Mononuclear cell (primary cell): ENCODE measurements around the gene ERBB4. TPM values are rescaled to one million over a fixed set of nuclear protein-coding genes. Genes with fewer than 3 reads are reported as not detected.

Experiments
- H3K27me3 ChIP-seq: 2 replicates; pipeline ENCODE4 v1.6.0; 2011; ENCODE audit warnings: low read length, control low read depth; ENCODE audit not compliant: insufficient read depth
- H3K4me1 ChIP-seq: 2 replicates; pipeline ENCODE4 v1.5.1; 2011; ENCODE audit warnings: mild to moderate bottlenecking, low read length, control low read depth; ENCODE audit not compliant: insufficient read depth
- H3K4me3 ChIP-seq: 2 replicates; pipeline ENCODE4 v1.5.1; 2011; ENCODE audit warnings: mild to moderate bottlenecking, low read length, moderate library complexity
- H3K9me3 ChIP-seq: 2 replicates; pipeline ENCODE4 v1.5.1; 2011; ENCODE audit warnings: low read depth, mild to moderate bottlenecking, control low read depth, low read length
- total RNA-seq: library from RNA; depleted of rRNA; stranded (reverse); fragments of >200 nt; gene quantifications from one replicate; pipeline ENCODE4 v1.2.3, GENCODE V29; 2012

The ERBB4 gene
- total RNA-seq, 1 donor, result not detected

- no peaks in the 10 kb centered on the region for H3K4me1 ChIP-seq
- no peak overlapping the region for H3K4me3 ChIP-seq
- H3K9me3 ChIP-seq, result peaks cover 5% of the 10 kb centered on the region
- no peaks in the 10 kb centered on the region for H3K27me3 ChIP-seq
Measured at GRCh38 chr2:211347328-211347727, 1191.3 kb downstream of the ERBB4 start.

- Histone ChIP-seq H3K9me3 (peaks cover 5% of the 10 kb centered on the region), H3K27me3 (no peaks in the 10 kb centered on the region), H3K4me3 (no peak overlapping the region), H3K4me1 (no peaks in the 10 kb centered on the region)
Measured at GRCh38 chr2:211344289-211344688, 1194.3 kb downstream of the ERBB4 start.

GRCh38 chr2:211333377-211333776 is 1205.2 kb downstream of the ERBB4 start:
- no peaks in the 10 kb centered on the region for H3K4me1 ChIP-seq
- no peaks in the 10 kb centered on the region for H3K27me3 ChIP-seq
- H3K4me3 ChIP-seq, result no peak overlapping the region
- H3K9me3 ChIP-seq, result no peaks in the 10 kb centered on the region

GRCh38 chr2:211331736-211332135 is 1206.9 kb downstream of the ERBB4 start:
- H3K27me3 ChIP-seq, result no peaks in the 10 kb centered on the region
- H3K4me3 ChIP-seq, result no peak overlapping the region
- H3K4me1 ChIP-seq, result no peaks in the 10 kb centered on the region
- no peaks in the 10 kb centered on the region for H3K9me3 ChIP-seq

GRCh38 chr2:211329882-211330281 is 1208.7 kb downstream of the ERBB4 start:
- Histone ChIP-seq H3K27me3 (no peaks in the 10 kb centered on the region), H3K9me3 (peaks cover 2% of the 10 kb centered on the region)

GRCh38 chr2:211329421-211329820 is 1209.2 kb downstream of the ERBB4 start:
- Histone ChIP-seq H3K4me3 (no peak overlapping the region), H3K9me3 (peaks cover 6% of the 10 kb centered on the region), H3K27me3 (no peaks in the 10 kb centered on the region), H3K4me1 (no peaks in the 10 kb centered on the region)

More at GRCh38 chr2:211329882-211330281, 1208.7 kb downstream of the ERBB4 start:
- Histone ChIP-seq H3K4me3 (no peak overlapping the region), H3K4me1 (no peaks in the 10 kb centered on the region)

GRCh38 chr2:211328126-211328525 is 1210.5 kb downstream of the ERBB4 start:
- no peaks in the 10 kb centered on the region for H3K27me3 ChIP-seq
- no peaks in the 10 kb centered on the region for H3K4me1 ChIP-seq
- H3K9me3 ChIP-seq, result peaks cover 7% of the 10 kb centered on the region
- no peak overlapping the region for H3K4me3 ChIP-seq
